ENCODE results near the gene MEIS2. TPM values are rescaled to one million over a fixed set of nuclear protein-coding genes. Genes with fewer than 3 reads are reported as not detected.

MEIS2 gene
- total and polyA plus RNA-seq, 2 of the 13 experiments (the other 11 are each of a cell fraction or from before 2014, with no cell fraction given): 10.7 to 12.4 TPM

DNA sequence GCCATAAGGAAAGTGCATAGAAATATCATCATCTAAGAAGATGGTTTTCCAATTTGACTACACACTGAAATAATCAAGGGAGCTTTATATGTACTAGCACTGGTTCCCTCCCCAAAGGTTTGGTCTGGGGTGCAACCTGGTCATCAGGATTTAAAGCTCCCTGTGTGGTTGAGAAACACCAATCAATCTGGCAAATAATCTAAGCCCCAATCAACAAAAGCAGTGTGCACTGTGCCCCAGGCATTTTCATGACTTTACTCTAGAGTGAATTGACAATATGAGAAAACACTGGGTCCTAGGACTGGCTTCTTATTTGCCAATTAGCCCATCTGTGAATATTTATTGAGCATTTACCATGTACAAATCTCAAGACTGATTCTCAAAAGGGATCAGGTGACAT is 255.1 kb downstream of the MEIS2 start (continued):
- no peak for TF ChIP-seq ZNF101 (CRISPR knock-in tag; IDR thresholded peaks at IDR 0.05; ENCODE audit: borderline replicate concordance, low read depth)
- TF ChIP-seq, protein P1, sequence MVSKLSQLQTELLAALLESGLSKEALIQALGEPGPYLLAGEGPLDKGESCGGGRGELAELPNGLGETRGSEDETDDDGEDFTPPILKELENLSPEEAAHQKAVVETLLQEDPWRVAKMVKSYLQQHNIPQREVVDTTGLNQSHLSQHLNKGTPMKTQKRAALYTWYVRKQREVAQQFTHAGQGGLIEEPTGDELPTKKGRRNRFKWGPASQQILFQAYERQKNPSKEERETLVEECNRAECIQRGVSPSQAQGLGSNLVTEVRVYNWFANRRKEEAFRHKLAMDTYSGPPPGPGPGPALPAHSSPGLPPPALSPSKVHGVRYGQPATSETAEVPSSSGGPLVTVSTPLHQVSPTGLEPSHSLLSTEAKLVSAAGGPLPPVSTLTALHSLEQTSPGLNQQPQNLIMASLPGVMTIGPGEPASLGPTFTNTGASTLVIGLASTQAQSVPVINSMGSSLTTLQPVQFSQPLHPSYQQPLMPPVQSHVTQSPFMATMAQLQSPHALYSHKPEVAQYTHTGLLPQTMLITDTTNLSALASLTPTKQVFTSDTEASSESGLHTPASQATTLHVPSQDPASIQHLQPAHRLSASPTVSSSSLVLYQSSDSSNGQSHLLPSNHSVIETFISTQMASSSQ (IDR thresholded peaks at IDR 0.05; ENCODE audit: low read depth): no peak
- TF ChIP-seq, protein P1 (CRISPR knock-in tag; IDR thresholded peaks at IDR 0.05; ENCODE audit: borderline replicate concordance): no peak
- no peak for TF ChIP-seq TCF12 (IDR thresholded peaks at IDR 0.05)
- TF ChIP-seq TCF12 (CRISPR knock-in tag; IDR thresholded peaks at IDR 0.05): no peak

DNA sequence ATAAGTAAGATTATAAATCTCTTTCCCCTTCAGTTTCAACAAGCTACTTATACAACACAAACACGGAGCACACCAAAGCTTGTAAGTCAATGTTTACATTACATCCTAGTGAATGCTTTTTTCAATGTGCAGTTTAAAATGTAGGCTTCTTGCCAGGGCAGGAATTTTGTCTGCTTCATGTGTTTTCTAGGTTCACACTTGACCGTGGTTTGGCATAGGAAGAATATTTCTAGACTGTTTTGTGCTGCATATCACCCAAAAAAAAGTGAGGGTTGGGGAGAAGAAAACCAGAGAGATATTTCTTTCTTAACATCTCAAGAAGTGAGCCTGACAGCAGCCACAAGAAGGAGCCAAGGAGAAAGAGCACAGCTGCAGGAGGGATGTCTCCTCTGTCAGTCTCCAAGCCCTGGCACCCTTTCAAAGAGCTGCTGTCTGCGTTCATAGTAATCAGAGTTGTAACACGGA is 255.8 kb downstream of the MEIS2 start:
- Histone ChIP-seq H2AFZ (ENCODE audit: low read length) (no peak overlapping the region), H3K27me3 (ENCODE audit: control insufficient read depth in 1 of 2, insufficient read depth in 2 of 2, low read length in 2 of 2) (no peaks in the 10 kb centered on the region), H3K79me2 (ENCODE audit: insufficient read depth, low read length) (no peaks in the 10 kb centered on the region), H4K20me1 (ENCODE audit: insufficient read depth, low read length) (no peaks in the 10 kb centered on the region), H3K27ac (ENCODE audit: extremely low read length, insufficient read depth, low read length) (no peak overlapping the region), H3K4me1 (ENCODE audit: insufficient read depth, low read length) (0 out of 2 replicates have a peak, but pooled peaks cover 5% of the 10 kb centered on the region), H3K36me3 (replicated peaks in 1 of 2; ENCODE audit: control insufficient read depth in 1 of 2, insufficient read depth in 2 of 2, low read length in 2 of 2) (no peaks in the 10 kb centered on the region), H3K4me3 (replicated peaks in 1 of 3; ENCODE audit: insufficient read depth in 1 of 3, low read depth in 2 of 3, low read length in 3 of 3) (no peak overlapping the region), H3K9me3 (ENCODE audit: low read length) (no peaks in the 10 kb centered on the region), H3K9ac (ENCODE audit: insufficient read depth, low read depth, low read length) (no peak overlapping the region), H3K4me2 (ENCODE audit: low read depth, low read length) (no peak overlapping the region)
- ATAC-seq (no peak), DNase-seq (ENCODE audit: low spot score) (peak; percentile 13), FAIRE-seq (no peak)
- ChIA-PET CTCF (ENCODE audit: low intra/inter-chr PET ratio, low total read pairs) (no interaction called here), POLR2A (no interaction called here)
- TF ChIP-seq FOXA3 (CRISPR knock-in tag; IDR thresholded peaks at IDR 0.05) (0 out of 2 replicates have a peak, but pooled peaks have one; percentile 7), FOXA1 (IDR thresholded peaks at IDR 0.05) (no peak), FOXA1 (CRISPR knock-in tag; IDR thresholded peaks at IDR 0.05) (peak; percentile 26; the same call in 1 of the 2 replicates)
- TF ChIP-seq, protein P2, sequence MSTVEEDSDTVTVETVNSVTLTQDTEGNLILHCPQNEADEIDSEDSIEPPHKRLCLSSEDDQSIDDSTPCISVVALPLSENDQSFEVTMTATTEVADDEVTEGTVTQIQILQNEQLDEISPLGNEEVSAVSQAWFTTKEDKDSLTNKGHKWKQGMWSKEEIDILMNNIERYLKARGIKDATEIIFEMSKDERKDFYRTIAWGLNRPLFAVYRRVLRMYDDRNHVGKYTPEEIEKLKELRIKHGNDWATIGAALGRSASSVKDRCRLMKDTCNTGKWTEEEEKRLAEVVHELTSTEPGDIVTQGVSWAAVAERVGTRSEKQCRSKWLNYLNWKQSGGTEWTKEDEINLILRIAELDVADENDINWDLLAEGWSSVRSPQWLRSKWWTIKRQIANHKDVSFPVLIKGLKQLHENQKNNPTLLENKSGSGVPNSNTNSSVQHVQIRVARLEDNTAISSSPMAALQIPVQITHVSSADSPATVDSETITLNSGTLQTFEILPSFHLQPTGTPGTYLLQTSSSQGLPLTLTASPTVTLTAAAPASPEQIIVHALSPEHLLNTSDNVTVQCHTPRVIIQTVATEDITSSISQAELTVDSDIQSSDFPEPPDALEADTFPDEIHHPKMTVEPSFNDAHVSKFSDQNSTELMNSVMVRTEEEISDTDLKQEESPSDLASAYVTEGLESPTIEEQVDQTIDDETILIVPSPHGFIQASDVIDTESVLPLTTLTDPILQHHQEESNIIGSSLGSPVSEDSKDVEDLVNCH (CRISPR knock-in tag; IDR thresholded peaks at IDR 0.05): no peak
- intact Hi-C loops (cut with micrococcal nuclease; ENCODE audit: unreplicated experiment) (no loop called here), in situ Hi-C loops (cut with HindIII; ENCODE audit: extremely low pct_ligation_motif_present, low pct_unique_long_range_greater_than_20kb) (no loop called here)
- 0% methylated on average over 4 of the region's 4 CpGs for WGBS (ENCODE audit: low lambda C conversion rate)
- no TSS peak for BruUV-seq (replicated peaks)

Data from HepG2 (cell line).